Measurements from ENCODE around the gene CLINT1. TPM values are rescaled to one million over a fixed set of nuclear protein-coding genes. Genes with fewer than 3 reads are reported as not detected.

The CLINT1 gene
- 48.6 TPM for total RNA-seq
- long read RNA-seq, transcript CLINT1-207 (12 exons, 2,346 nt): major isoform, 127 of 226 reads
- long read RNA-seq, transcript CLINT1-206 (12 exons, 3,987 nt): minor isoform, 6 of 226 reads
- long read RNA-seq, transcript CLINT1-201 (12 exons, 3,440 nt): minor isoform, 71 of 226 reads
- long read RNA-seq, partial matches to known transcripts: 2 of 226 reads
- long read RNA-seq, other reads (novel, unspliced or antisense): 18 of 226 reads

- Histone ChIP-seq H3K4me1 (peaks cover 55% of the 10 kb centered on the region), H3K9me3 (replicated peaks) (no peaks in the 10 kb centered on the region), H3K27ac (replicated peaks) (peak within 1 kb of the TSS; percentile 90), H3K27me3 (ENCODE audit: low read depth) (no peaks in the 10 kb centered on the region), H3K36me3 (no peaks in the 10 kb centered on the region), H3K4me3 (peak within 1 kb of the TSS; percentile 92)
- intact Hi-C loops (cut with micrococcal nuclease): loop anchor here (5.0 kb wide), 1 partner anchor 36 kb away; no protein-coding TSS in a partner anchor
- DNase-seq: peak; percentile 94
- TF ChIP-seq CTCF (IDR thresholded peaks at IDR 0.05; ENCODE audit: borderline replicate concordance): no peak
These were observed at the start of gene CLINT1 for GRCh38 chr5:157858527-157859226. CLINT1 (minus strand) TSS chr5:157859145; CDS start chr5:157858970, 175 bp downstream.

GRCh38 chr5:157908459-157908858 is 49.5 kb upstream of the CLINT1 start:
- Histone ChIP-seq H3K27me3 (ENCODE audit: low read depth) (no peaks in the 10 kb centered on the region), H3K4me3 (no peak overlapping the region), H3K36me3 (no peaks in the 10 kb centered on the region), H3K9me3 (replicated peaks) (no peaks in the 10 kb centered on the region), H3K27ac (replicated peaks) (no peak overlapping the region), H3K4me1 (peaks cover 11% of the 10 kb centered on the region)
- no peak for DNase-seq
- no peak for TF ChIP-seq CTCF (IDR thresholded peaks at IDR 0.05; ENCODE audit: borderline replicate concordance)
- intact Hi-C loops (cut with micrococcal nuclease): no loop called here

GRCh38 chr5:157907479-157907878 is 48.5 kb upstream of the CLINT1 start:
- H3K36me3 ChIP-seq: no peaks in the 10 kb centered on the region
- H3K4me1 ChIP-seq: peaks cover under 1% of the 10 kb centered on the region
- no peak for TF ChIP-seq CTCF (IDR thresholded peaks at IDR 0.05; ENCODE audit: borderline replicate concordance)
- H3K27me3 ChIP-seq (ENCODE audit: low read depth): no peaks in the 10 kb centered on the region
- no peaks in the 10 kb centered on the region for H3K9me3 ChIP-seq (replicated peaks)
- H3K27ac ChIP-seq (replicated peaks): no peak overlapping the region
- no peak overlapping the region for H3K4me3 ChIP-seq
- no peak for DNase-seq
- intact Hi-C loops (cut with micrococcal nuclease): no loop called here

- Histone ChIP-seq H3K27me3 (ENCODE audit: low read depth) (no peaks in the 10 kb centered on the region), H3K36me3 (no peaks in the 10 kb centered on the region), H3K4me3 (no peak overlapping the region), H3K27ac (replicated peaks) (no peak overlapping the region), H3K9me3 (replicated peaks) (no peaks in the 10 kb centered on the region), H3K4me1 (no peaks in the 10 kb centered on the region)
- DNase-seq: no peak
- TF ChIP-seq CTCF (IDR thresholded peaks at IDR 0.05; ENCODE audit: borderline replicate concordance): no peak
- intact Hi-C loops (cut with micrococcal nuclease): no loop called here
These were observed 44.1 kb upstream of the CLINT1 start for GRCh38 chr5:157903117-157903450.

GRCh38 chr5:157902449-157903116 is 43.6 kb upstream of the CLINT1 start:
- no peaks in the 10 kb centered on the region for H3K27me3 ChIP-seq (ENCODE audit: low read depth)
- H3K4me3 ChIP-seq: no peak overlapping the region
- H3K4me1 ChIP-seq: no peaks in the 10 kb centered on the region
- no peak overlapping the region for H3K27ac ChIP-seq (replicated peaks)
- no peaks in the 10 kb centered on the region for H3K9me3 ChIP-seq (replicated peaks)
- no peak for DNase-seq
- no peak for TF ChIP-seq CTCF (IDR thresholded peaks at IDR 0.05; ENCODE audit: borderline replicate concordance)
- intact Hi-C loops (cut with micrococcal nuclease): no loop called here
- no peaks in the 10 kb centered on the region for H3K36me3 ChIP-seq

Measured in left ventricle myocardium inferior (tissue), 1 donor.